GM21360 (cell line): Measurements from ENCODE around the gene ATAD3C.
"Not testable (repeated sequence)": the region's sequence is repeated elsewhere in the genome, so short reads cannot be mapped to it uniquely, and the experiment has no call there.

Source experiments
- ATAC-seq: cut with Tn5 transposase; IDR thresholded peaks from one replicate; pipeline ENCODE4 v1.9.1; 2021; ENCODE audit warnings: mild to moderate bottlenecking, moderate library complexity; ENCODE audit not compliant: unreplicated experiment

Gene ATAD3C

GRCh38 chr1:1418464-1419362 lies 30.8 kb upstream of the ATAD3C start:
- ATAC-seq, result no peak

- no peak for ATAC-seq
These were observed 30.1 kb upstream of the ATAD3C start for GRCh38 chr1:1419363-1419812.

- ATAC-seq, result no peak
These were observed 29.5 kb upstream of the ATAD3C start for GRCh38 chr1:1419813-1420653.

DNA sequence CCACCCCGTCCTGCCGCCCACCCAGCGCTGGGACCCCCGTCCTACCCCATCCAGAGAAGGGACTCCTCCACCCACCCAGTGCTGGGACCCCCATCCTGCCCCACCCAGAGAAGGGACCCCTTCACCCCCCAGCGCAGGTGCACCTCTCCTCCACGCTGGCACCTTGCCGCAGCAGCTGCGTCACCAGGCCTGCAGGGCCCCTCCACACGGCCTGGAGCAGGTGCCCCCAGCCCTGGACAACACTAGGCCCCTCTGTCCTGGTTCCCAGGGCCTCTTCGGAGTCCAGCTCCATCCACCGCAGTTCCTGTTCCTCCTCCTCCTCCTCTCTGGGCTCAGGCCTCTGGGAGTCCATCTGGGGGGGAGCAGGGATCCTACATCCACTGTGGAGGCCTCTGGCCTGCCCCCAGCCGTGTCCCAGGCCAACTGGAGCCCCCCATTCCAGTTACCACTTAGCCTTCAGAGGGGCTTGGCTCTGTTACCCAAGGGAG lies 28.8 kb upstream of the ATAD3C start:
- ATAC-seq, result no peak

- ATAC-seq, result no peak
These were observed 28.2 kb upstream of the ATAD3C start, which contains the start of gene ANKRD65 for GRCh38 chr1:1421147-1421906. Gene ANKRD65, minus strand, starts transcription at chr1:1421276. Its CDS starts 271 bp downstream, at chr1:1421005.

DNA sequence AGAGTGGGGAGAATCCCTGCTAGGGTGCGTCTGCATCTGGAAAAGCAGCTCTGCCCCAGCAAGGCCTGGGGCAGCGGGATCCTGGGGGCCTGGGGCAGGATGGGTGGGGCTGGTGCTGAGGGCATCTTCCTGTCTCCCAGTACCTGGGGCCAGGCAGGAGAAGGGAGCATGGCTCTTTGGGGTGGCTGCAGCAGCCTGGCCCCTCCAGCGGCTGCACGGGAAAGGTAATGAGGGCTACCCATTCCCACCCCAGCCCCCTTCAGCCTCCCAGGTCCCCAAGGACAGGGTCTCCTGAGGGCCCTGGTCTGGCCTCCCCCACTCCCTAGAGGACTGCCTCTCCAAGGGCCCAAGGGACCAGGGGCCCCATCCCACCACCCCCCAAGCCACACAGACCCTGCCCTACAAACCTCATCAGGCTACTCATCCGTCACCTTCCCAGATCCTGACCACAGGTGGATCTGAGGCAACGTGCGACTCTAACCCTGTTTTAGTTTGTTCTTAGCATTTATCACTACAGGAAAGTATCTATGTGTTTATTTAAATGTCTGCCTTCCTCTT lies 27.5 kb upstream of the ATAD3C start:
- no peak for ATAC-seq

DNA sequence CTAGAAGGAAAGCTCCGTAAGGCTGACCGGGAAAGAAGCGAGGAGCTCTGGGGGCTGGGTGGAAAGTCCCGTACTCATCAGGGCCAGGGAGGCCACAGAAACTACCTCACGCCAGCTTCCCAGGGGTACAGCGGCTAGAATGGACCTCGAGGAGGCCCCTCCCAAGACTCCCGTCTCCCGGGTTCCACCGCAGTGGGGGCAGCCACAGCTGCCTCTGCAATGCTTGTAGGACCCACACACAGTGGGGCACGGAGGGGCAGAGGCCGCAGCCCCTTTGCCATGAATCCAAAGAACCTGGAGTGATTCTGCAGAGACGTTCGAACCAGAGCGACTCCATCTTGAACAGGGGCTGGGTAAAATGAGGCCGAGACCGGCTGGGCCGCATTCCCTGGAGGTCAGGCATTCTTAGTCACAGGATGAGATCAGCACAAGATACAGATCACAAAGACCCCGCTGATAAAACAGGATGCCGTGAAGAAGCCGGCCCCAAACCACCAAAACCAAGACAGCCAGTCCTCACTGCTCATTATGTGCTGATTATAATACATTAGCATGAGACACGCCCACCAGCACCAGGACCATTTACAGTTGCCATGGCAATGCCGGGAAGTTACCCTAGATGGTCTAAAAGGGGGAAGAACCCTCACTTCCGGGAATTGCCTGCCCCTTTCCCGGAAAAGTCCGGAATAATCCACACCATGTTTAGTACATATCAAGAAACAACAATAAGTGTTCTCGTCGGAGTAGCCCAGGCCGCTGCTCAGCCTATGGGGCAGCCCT lies 26.8 kb upstream of the ATAD3C start:
- ATAC-seq, result no peak

DNA sequence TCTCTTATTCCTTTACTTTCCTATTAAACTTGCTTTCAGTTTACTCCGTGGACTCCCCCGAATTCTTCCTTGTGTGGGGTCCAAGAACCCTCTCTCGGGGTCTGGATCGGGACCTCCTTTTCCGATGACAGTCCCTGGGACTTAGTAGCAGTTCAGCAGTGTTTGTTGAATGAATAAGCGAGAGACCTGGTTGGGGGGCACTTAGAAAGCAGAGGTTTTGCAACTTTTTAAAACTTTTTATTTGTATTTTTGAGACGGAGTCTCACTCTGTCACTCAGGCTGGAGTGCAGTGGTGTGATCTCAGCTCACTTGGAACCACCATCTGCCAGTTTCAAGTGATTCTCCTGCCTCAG lies 26.3 kb upstream of the ATAD3C start:
- ATAC-seq, result no peak

- no peak for ATAC-seq
These were observed 24.8 kb upstream of the ATAD3C start for GRCh38 chr1:1424707-1425106.

GRCh38 chr1:1425426-1425752 lies 24.1 kb upstream of the ATAD3C start:
- no peak for ATAC-seq

DNA sequence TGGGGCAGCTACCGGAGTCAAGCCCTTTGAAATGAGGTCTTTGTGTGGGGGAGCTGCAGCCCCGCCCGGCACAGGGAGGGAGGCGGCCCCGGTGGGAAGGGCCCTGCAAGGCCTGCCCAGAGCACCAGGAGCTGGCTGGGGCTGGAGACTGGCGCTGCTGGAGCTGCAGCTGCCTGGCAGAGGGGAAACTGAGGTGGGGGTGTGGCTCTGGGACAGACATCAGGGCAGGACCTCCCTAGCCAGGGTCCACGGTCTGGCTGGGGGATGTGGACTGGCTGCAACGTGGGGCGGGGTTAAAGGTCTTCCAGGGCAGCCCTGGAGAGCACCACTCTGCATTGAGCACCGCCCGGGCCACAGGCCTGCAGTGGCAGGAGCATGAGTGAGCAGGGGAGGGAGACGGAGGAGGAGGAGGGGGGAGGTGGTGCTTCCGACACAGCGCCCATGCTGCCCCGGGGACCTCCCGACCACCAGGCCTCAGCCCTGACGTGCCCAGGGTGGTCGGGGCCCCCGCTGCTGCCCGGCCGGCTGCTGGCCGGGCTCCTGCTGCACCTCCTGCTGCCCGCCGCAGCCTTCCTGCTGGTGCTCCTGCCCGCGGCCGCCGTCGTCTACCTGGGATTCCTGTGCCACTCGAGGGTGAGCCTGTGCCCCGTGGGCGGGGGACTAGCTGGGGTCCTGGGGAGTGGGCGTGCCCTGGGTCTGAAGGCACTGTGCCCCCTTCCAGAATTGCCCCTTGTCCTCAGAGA lies 23.6 kb upstream of the ATAD3C start:
- no peak for ATAC-seq

DNA sequence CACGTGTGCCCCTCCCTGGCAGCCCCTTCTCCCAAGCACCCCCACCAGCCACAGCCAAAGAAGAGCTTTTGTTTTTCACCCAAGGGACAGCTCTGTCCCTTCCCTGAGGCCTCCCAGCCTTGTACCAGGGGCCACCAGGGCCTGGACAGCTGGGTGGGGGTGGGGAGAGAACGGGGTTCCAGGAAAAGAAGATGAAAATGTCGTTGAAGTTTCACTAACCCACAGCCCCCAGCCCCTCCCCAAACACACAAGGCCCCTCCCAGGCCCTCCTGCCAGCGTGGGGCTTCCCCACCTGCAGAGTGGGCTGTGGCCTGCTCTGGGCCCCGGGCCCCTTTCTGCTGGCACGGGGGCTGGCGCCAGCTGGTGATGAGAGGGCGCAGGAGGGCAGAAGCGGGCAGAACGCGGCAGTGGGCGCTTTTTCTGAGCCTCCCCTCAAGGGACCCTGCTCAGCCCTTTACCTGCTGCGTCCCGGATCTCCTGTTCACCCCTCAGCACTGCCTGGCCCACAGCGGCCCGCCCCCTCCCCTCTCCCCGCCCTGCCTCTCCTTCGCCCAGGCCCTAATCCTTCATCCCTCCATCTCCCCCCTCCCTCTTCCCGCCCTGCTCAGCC lies 22.9 kb upstream of the ATAD3C start:
- no peak for ATAC-seq

- ATAC-seq, result no peak
These were observed 22.2 kb upstream of the ATAD3C start for GRCh38 chr1:1427106-1427819.

- ATAC-seq, result no peak
These were observed 21.7 kb upstream of the ATAD3C start for GRCh38 chr1:1427820-1428148.

DNA sequence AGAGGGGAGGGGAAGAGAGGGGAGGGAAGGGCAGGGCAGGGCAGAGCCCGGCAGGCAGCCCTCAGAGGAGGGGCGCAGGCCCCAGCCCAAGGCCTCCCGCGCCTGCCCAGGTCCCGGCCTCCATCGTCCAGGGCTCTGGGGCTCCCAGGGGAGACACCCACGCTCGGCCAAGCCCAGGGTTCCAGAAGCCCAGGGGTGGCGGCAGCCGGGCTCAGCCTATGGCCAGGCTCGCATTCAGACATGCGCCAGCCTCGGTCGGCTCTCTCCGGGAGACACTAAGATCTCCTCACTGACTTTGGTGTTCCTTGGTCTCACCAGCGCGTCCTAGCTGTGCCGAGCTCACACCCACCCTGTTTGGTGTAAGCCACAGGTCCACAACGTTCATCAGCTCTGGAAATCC lies 21.3 kb upstream of the ATAD3C start:
- ATAC-seq, result no peak

GRCh38 chr1:1428967-1429366 lies 20.5 kb upstream of the ATAD3C start:
- not testable (repeated sequence) for ATAC-seq

DNA sequence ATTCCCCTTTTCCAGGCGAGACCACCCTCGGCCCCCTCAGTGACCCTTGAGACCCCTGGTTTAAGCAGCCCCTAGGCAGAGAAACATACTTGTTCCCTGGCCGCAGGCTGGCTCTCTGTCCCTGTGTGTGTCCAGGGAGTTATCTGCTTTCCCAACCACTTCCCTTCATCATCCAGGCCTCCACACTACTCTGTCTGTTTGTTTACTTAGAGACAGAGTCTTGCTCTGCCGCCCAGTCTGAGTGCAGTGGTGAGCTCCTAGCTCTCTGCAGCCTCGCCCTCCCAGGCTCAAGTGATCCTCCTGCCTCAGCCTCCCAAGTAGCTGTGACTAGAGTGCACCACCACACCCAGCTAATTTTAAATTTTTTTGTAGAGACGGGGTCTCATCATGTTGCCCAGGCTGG lies 19.8 kb upstream of the ATAD3C start:
- ATAC-seq, result no peak
